RWPE1 (cell line): ENCODE measurements around the gene KRTAP10-1.

Experiments
- CTCF ChIA-PET: fragments of 350-600 bp; sonication (Branson Sonifier 250); formaldehyde crosslinking; extraction: SDS; loops from one replicate; lab custom pipeline; 2021; lab: Yijun Ruan, JAX
- POLR2A ChIA-PET: fragments of 400-600 bp; formaldehyde crosslinking; extraction: SDS; loops from one replicate; lab custom pipeline; 2020; ENCODE audit warnings: antibody characterized with exemption; ENCODE audit not compliant: low non-redundant PET; lab: Yijun Ruan, JAX
- DNase-seq: peaks from one replicate; pipeline ENCODE4 v3.0.0; 2012; ENCODE audit warnings: low spot score
- H3K27ac ChIP-seq: fragments of 450-650 bp; 2 replicates; pipeline ENCODE4 v1.5.1; 2017
- CTCF ChIP-seq: fragments of 450-650 bp; conservative IDR thresholded peaks from 2 replicates; pipeline ENCODE4 v1.5.1; 2017; ENCODE audit warnings: low read depth, mild to moderate bottlenecking

KRTAP10-1 gene

DNA sequence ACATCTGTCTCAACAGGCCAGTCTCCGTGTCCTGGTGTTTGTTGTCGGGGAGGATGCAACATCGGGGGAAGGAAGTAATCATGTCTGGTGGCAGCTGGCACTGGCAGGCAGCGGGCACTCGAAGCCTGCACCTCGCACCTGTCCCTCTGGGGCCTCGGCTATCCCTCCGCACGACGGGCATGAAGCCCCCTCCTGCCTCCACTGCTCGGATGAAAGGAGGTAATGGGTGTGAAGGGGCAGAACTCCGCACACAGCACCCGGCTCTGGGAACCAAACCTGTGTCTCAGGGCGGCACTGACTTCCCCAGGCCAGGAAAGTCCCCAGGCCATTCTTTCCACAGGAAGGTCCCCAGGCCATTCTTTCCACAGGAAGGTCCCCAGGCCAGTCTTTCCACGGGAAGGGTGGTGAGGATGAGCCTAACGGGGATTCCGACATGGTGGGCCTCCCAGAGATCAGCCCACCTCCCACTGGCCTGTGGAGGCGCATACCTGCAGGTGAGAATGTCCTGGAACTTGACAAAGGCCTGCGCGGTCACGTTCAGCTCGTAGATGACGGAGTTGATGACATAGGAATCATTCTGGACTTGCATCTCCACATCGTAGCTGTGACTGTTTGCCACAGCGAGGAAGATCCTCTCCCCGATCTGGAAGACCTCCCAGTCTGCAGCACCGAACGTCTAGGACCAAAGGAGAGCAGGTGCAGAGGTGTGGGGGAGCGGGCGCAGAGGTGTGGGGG lies 31.1 kb downstream of the KRTAP10-1 start:
- no peak for TF ChIP-seq CTCF
- ChIA-PET POLR2A (no interaction called here), CTCF (interaction anchor here (0.7 to 2.1 kb wide), 3 partner anchors 32 to 284 kb away, joined by 3 to 36 read pairs (median 5); no protein-coding TSS in a partner anchor)

DNA sequence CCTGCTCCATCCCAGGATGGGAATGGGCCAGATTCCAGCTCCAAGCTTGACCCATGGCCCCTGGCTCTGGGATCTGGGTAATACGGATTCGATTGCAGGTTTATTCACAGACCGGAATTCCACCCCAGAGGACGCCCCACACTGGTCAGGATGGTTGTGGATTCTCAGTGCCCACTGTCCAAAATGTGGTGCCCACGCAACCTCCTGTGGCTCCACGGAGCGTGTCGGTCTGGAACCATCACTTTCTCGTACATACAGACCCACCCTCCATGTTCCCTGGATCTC lies 31.6 kb downstream of the KRTAP10-1 start:
- no peak for TF ChIP-seq CTCF
- H3K27ac ChIP-seq = no peak overlapping the region
- ChIA-PET CTCF (interaction anchor here (2.1 kb wide), 1 partner anchor 252 kb away, joined by 5 read pairs; no protein-coding TSS in a partner anchor), POLR2A (no interaction called here)
- DNase-seq = no peak

More for the DNA sequence above, 31.1 kb downstream of the KRTAP10-1 start:
- DNase-seq = no peak
- H3K27ac ChIP-seq = no peak overlapping the region

DNA sequence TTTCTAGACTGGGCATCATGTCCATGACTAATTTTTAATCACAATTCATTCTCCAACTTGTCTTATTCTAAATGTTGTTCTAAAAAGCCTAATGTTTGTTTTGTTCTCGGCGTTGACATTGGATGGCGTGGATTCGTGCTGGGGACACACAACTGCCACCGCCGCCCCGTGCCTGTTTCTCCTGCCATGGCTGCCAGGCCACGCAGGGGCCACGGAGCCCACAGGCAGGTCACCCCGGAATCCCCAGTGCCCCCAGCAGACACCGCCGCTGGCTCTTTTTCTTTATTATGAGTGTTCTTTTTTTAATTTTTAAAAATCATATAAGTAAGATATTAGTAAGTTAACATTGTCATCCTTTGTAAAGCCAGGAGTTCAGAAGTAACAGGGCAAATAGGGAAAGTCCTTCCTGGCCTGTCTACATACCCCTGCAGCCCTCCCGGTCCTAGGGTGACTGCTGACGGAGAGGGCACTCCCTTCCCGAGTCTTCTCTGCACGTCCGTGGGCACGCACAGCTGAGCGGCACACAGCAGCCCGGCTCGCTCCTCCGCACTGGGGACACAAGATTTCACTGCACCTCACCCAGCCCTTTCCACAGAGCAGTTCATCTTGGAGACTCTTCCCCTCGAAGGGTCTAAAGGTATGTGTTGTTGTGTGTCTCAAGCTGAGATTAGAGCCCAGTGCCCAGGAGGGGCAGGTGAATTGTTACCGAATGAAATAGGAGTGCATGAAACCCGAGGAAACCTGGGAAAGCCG lies 32.1 kb downstream of the KRTAP10-1 start:
- DNase-seq = no peak
- ChIA-PET CTCF (interaction anchor here (0.7 kb wide), 1 partner anchor 1065 kb away, joined by 3 read pairs; no protein-coding TSS in a partner anchor), POLR2A (no interaction called here)

DNA sequence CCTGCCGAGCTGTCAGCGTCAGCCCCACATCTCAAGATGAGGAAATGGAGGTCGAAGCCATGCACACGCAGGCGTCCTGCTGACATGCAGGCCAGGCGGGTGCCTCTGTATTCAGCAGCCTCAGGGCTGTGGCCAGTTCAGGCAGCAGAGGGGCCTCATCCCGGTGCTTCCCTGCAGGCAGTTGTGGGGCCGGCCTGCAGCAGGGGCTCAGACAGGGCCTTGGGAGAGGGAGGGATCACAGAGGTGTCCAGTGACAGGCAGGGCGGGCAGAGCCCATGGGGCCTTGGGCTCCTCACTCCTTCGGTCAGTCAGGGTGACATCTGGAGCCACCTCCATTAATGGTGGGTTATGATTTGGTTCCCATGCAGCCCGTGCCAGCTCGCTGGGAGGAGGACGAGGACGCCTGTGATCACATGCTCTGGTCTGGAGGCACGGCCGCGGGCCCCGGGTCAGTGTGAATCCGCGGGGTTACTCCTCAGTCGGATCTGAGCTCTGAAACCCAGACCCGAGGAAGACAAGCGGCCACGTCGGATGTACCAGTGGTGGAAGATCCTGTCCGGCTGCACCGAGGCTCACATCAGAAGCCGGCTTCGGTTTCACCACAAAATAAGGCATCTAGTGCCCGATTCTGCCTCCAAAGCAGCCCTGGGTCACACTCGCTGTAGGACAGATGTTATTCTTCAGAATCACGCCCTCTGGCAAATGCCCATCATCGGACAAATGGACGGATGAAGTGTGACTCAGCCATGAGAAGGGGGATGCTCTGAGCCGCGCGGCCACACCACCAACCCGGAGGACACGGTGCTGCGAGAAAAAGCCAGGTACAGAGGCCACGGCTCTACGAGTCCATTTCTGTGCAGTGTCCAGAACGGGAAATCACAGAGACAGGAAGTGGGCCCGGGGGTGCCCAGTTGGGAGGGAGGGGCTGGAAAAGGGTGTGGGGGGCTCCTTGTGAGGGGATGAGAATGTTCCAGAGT lies 33.4 kb downstream of the KRTAP10-1 start:
- ChIA-PET POLR2A (no interaction called here), CTCF (interaction anchor here (0.5 to 2.1 kb wide), 3 partner anchors 96 to 1066 kb away, joined by 3 to 7 read pairs (median 4); no protein-coding TSS in a partner anchor)
- no peak for TF ChIP-seq CTCF
- no peak overlapping the region for H3K27ac ChIP-seq
- DNase-seq = no peak

More for the DNA sequence above, 32.1 kb downstream of the KRTAP10-1 start:
- no peak overlapping the region for H3K27ac ChIP-seq
- TF ChIP-seq CTCF = no peak

- ChIA-PET CTCF (interaction anchor here (0.5 to 2.1 kb wide), 3 partner anchors 97 to 288 kb away, joined by 3 to 7 read pairs (median 4); no protein-coding TSS in a partner anchor), POLR2A (no interaction called here)
- TF ChIP-seq CTCF = no peak
- no peak for DNase-seq
- H3K27ac ChIP-seq = no peak overlapping the region
Observed at GRCh38 chr21:44505673-44506278, 34.2 kb downstream of the KRTAP10-1 start.
